IMR-90 (cell line): ENCODE data around the gene ZNF407. TPM values are rescaled to one million over a fixed set of nuclear protein-coding genes. Genes with fewer than 3 reads are reported as not detected.

Source experiments
- ATAC-seq: fragments of 200-7000 bp; cut with Tn5 transposase; 2 replicates; pipeline ENCODE4 v1.9.1; 2020; ENCODE audit warnings: low read depth, mild to moderate bottlenecking, moderate library complexity
- BruUV-seq: library from RNA; stranded (reverse); fragments of 400-500 nt; replicated peaks from 2 replicates; lab custom pipeline; 2021; lab: Mats Ljungman, UMichigan
- CTCF ChIA-PET: fragments of 300-600 bp; formaldehyde crosslinking; extraction: SDS; loops from one replicate; lab custom pipeline; 2021; ENCODE audit warnings: antibody characterized with exemption; lab: Yijun Ruan, JAX
- POLR2A ChIA-PET: fragments of 300-600 bp; sonication (Branson Sonifier 250); formaldehyde crosslinking; loops from one replicate; lab custom pipeline; 2022; ENCODE audit warnings: antibody characterized with exemption; ENCODE audit not compliant: unreplicated experiment; lab: Charles Lee
- DNase-seq: peaks from one replicate; pipeline ENCODE4 v3.0.0; 2013
- H2AFZ ChIP-seq: replicated peaks from 2 replicates; pipeline ENCODE3; 2013; ENCODE audit warnings: low read length, mild to moderate bottlenecking; ENCODE audit not compliant: poor library complexity
- H2AK5ac ChIP-seq: 2 replicates; pipeline ENCODE4 v1.6.1; 2013; ENCODE audit warnings: low read depth, low read length, inconsistent platforms
- H2AK9ac ChIP-seq: replicated peaks from 2 replicates; pipeline ENCODE3; 2013; ENCODE audit warnings: mild to moderate bottlenecking, low read depth, low read length, moderate library complexity; ENCODE audit not compliant: poor library complexity
- H2BK120ac ChIP-seq: 2 replicates; pipeline ENCODE4 v1.6.1; 2013; ENCODE audit warnings: low read depth, low read length, inconsistent platforms
- H2BK15ac ChIP-seq: 3 replicates; pipeline ENCODE4 v1.6.1; 2013; ENCODE audit warnings: low read depth, low read length, inconsistent platforms
- H2BK20ac ChIP-seq: 2 replicates; pipeline ENCODE4 v1.6.1; 2013; ENCODE audit warnings: low read depth, mild to moderate bottlenecking, inconsistent platforms, low read length, moderate library complexity
- H2BK5ac ChIP-seq: 2 replicates; pipeline ENCODE4 v1.6.1; 2013; ENCODE audit warnings: mild to moderate bottlenecking, low read depth, low read length, inconsistent platforms; ENCODE audit not compliant: poor library complexity, severe bottlenecking
- H3K14ac ChIP-seq: replicated peaks from 2 replicates; pipeline ENCODE4 v1.6.1; 2013; ENCODE audit warnings: low read depth, low read length, inconsistent platforms
- H3K18ac ChIP-seq: 2 replicates; pipeline ENCODE4 v1.6.1; 2013; ENCODE audit warnings: low read depth, low read length, control low read depth
- H3K23ac ChIP-seq: 2 replicates; pipeline ENCODE4 v1.6.1; 2013; ENCODE audit warnings: low read depth, low read length, inconsistent platforms
- H3K27ac ChIP-seq: 2 replicates; pipeline ENCODE4 v1.5.1; 2013; ENCODE audit warnings: mild to moderate bottlenecking, control low read depth, low read length; ENCODE audit not compliant: insufficient read depth
- H3K27me3 ChIP-seq: 2 replicates; pipeline ENCODE4 v1.6.1; 2013; ENCODE audit warnings: low read length; ENCODE audit not compliant: control insufficient read depth, insufficient read depth
- H3K36me3 ChIP-seq: 2 replicates; pipeline ENCODE4 v1.6.1; 2013; ENCODE audit warnings: low read length, mixed read lengths; ENCODE audit not compliant: control insufficient read depth, insufficient read depth
- H3K4ac ChIP-seq: 2 replicates; pipeline ENCODE4 v1.6.1; 2013; ENCODE audit warnings: low read depth, low read length, inconsistent platforms
- H3K4me1 ChIP-seq: 2 replicates; pipeline ENCODE4 v1.6.1; 2013; ENCODE audit warnings: low read length, mixed read lengths; ENCODE audit not compliant: control insufficient read depth, insufficient read depth
- H3K4me2 ChIP-seq: 2 replicates; pipeline ENCODE4 v1.6.1; 2013; ENCODE audit warnings: low read depth, mild to moderate bottlenecking, control low read depth, low read length, moderate library complexity
- H3K4me3 ChIP-seq: 2 replicates; pipeline ENCODE4 v1.5.1; 2013; ENCODE audit warnings: low read depth, mild to moderate bottlenecking, control low read depth, low read length, moderate library complexity; ENCODE audit not compliant: insufficient read depth
- H3K56ac ChIP-seq: 2 replicates; pipeline ENCODE4 v1.6.1; 2013; ENCODE audit warnings: low read length, inconsistent platforms; ENCODE audit not compliant: insufficient read depth; ENCODE audit errors: extremely low read depth
- H3K79me1 ChIP-seq, 2 experiments: 2 replicates each; pipeline ENCODE4 v1.6.1; 2013; ENCODE audit warnings: low read length in 2 of 2, inconsistent platforms in 1 of 2, low read depth in 1 of 2
- H3K9ac ChIP-seq: 2 replicates; pipeline ENCODE4 v1.6.1; 2013; ENCODE audit warnings: low read depth, low read length, control low read depth
- H3K9me1 ChIP-seq: 2 replicates; pipeline ENCODE4 v1.6.1; 2013; ENCODE audit warnings: low read length, inconsistent platforms; ENCODE audit not compliant: insufficient read depth
- H3K9me3 ChIP-seq: 2 replicates; pipeline ENCODE4 v1.6.1; 2013; ENCODE audit warnings: low read length; ENCODE audit not compliant: control insufficient read depth, insufficient read depth
- H4K20me1 ChIP-seq: 2 replicates; pipeline ENCODE4 v1.6.1; 2013; ENCODE audit warnings: low read length, inconsistent platforms; ENCODE audit not compliant: insufficient read depth
- H4K5ac ChIP-seq: 2 replicates; pipeline ENCODE4 v1.6.1; 2013; ENCODE audit warnings: mild to moderate bottlenecking, low read depth, low read length, control low read depth
- H4K8ac ChIP-seq, 2 experiments: 2 replicates each; pipeline ENCODE4 v1.6.1; 2013; ENCODE audit warnings: low read depth in 2 of 2, low read length in 2 of 2, control low read depth in 1 of 2, inconsistent platforms in 1 of 2
- H4K91ac ChIP-seq: 2 replicates; pipeline ENCODE4 v1.6.1; 2013; ENCODE audit warnings: low read depth, low read length, inconsistent platforms; ENCODE audit not compliant: insufficient read depth
- BHLHE40 ChIP-seq: fragments of 150-350 bp; IDR thresholded peaks from 2 replicates; pipeline ENCODE4 v1.6.1; 2016; ENCODE audit warnings: mild to moderate bottlenecking, low read depth, low read length
- CEBPB ChIP-seq: IDR thresholded peaks from 2 replicates; pipeline ENCODE4 v1.6.1; 2012; ENCODE audit warnings: low read depth, low read length, improper control_type of control experiment
- ELK1 ChIP-seq: fragments of 150-350 bp; IDR thresholded peaks from 2 replicates; pipeline ENCODE4 v1.6.1; 2016; ENCODE audit warnings: low read depth, mild to moderate bottlenecking, low read length, moderate library complexity, borderline replicate concordance
- FOS ChIP-seq: fragments of 150-350 bp; IDR thresholded peaks from 2 replicates; pipeline ENCODE4 v1.6.1; 2016; ENCODE audit warnings: low read depth, low read length
- MAFK ChIP-seq: IDR thresholded peaks from 2 replicates; pipeline ENCODE4 v1.6.1; 2012; ENCODE audit warnings: low read depth, low read length, improper control_type of control experiment
- MAZ ChIP-seq: IDR thresholded peaks from 2 replicates; pipeline ENCODE4 v1.6.1; 2012; ENCODE audit warnings: low read depth, mild to moderate bottlenecking, low read length, improper control_type of control experiment, moderate library complexity, borderline replicate concordance
- NFE2L2 ChIP-seq: fragments of 150-350 bp; IDR thresholded peaks from 2 replicates; pipeline ENCODE4 v1.6.1; 2016; ENCODE audit warnings: low read depth, mild to moderate bottlenecking, low read length
- POLR2A ChIP-seq: IDR thresholded peaks from 2 replicates; pipeline ENCODE4 v1.6.1; 2012; ENCODE audit warnings: mild to moderate bottlenecking, low read depth, low read length
- RCOR1 ChIP-seq: IDR thresholded peaks from 2 replicates; pipeline ENCODE4 v1.6.1; 2012; ENCODE audit warnings: mild to moderate bottlenecking, low read length, improper control_type of control experiment; ENCODE audit not compliant: insufficient replicate concordance
- RFX5 ChIP-seq: IDR thresholded peaks from 2 replicates; pipeline ENCODE4 v1.8.0; 2012; ENCODE audit warnings: low read depth, mild to moderate bottlenecking, low read length, moderate library complexity
- SMC3 ChIP-seq: fragments of 150-350 bp; IDR thresholded peaks from 2 replicates; pipeline ENCODE4 v1.6.1; 2016; ENCODE audit warnings: low read depth, mild to moderate bottlenecking, antibody characterized with exemption, low read length, moderate library complexity
- WGBS, 2 experiments: methylation state at CpG; one replicate each; pipeline versions ENCODE4 v1.1.5 to v1.1.7; 2013; ENCODE audit warnings: missing lambda C conversion rate in 2 of 2; ENCODE audit not compliant: insufficient read length in 1 of 2; ENCODE audit errors: extremely low coverage in 2 of 2; 5-methylcytosine and 5-hydroxymethylcytosine counted together
- dilution Hi-C: fragments of 300-500 bp; cut with HindIII; formaldehyde crosslinking; loops from one replicate; pipeline ENCODE4 v1.14.3; 2018; ENCODE audit warnings: low sequenced_read_pairs; ENCODE audit not compliant: unreplicated experiment
- in situ Hi-C: fragments of 300-500 bp; cut with MboI; formaldehyde crosslinking; loops from 3 replicates; pipeline ENCODE4 v1.14.3; 2019; ENCODE audit warnings: low sequenced_read_pairs, inconsistent platforms, mixed read lengths
- intact Hi-C: fragments of 100-400 bp; cut with micrococcal nuclease; formaldehyde crosslinking; loops from 2 replicates; pipeline ENCODE4 v1.10.0; 2022
- polyA plus RNA-seq, 3 experiments: library from polyadenylated mRNA; depleted of rRNA; stranded (reverse); fragments of >200 nt; gene quantifications; 2 replicates each; pipeline ENCODE4 v1.2.3, GENCODE V29; 2012; ENCODE audit warnings: low replicate concordance in 1 of 3
- total RNA-seq: library from RNA; depleted of rRNA; stranded (reverse); fragments of >200 nt; gene quantifications from 2 replicates; pipeline ENCODE4 v1.2.3, GENCODE V29; 2012
- TF ChIP-seq, protein P1 (sequence below): fragments of 150-350 bp; IDR thresholded peaks from 2 replicates; pipeline ENCODE4 v1.6.1; 2017; ENCODE audit warnings: mild to moderate bottlenecking, antibody characterized with exemption, low read length, low read depth

The ZNF407 gene
- total and polyA plus RNA-seq, 2 of the 4 experiments (the other 2 are of a cell fraction): 3.1 to 20.1 TPM

- H2BK15ac ChIP-seq: no peak overlapping the region
- no peak for ATAC-seq
- dilution Hi-C loops: no loop called here
These were observed 19.8 kb downstream of the ZNF407 start for GRCh38 chr18:74617486-74617885.

More at GRCh38 chr18:74617486-74617885, 19.8 kb downstream of the ZNF407 start:
- no TSS peak for BruUV-seq
- Histone ChIP-seq H3K27me3 (no peaks in the 10 kb centered on the region), H3K79me1 (peaks cover 25 to 54% of the 10 kb centered on the region in 2 experiments), H3K27ac (no peak overlapping the region), H2AK9ac (no peak overlapping the region), H3K4me3 (no peak overlapping the region), H3K4me2 (no peak overlapping the region), H2BK120ac (no peak overlapping the region), H4K20me1 (peaks cover 11% of the 10 kb centered on the region; the same call in 1 of the 2 replicates), H3K9me3 (0 out of 2 replicates have a peak, but pooled peaks cover 3% of the 10 kb centered on the region), H2BK20ac (no peak overlapping the region), H4K91ac (no peak overlapping the region), H2AFZ (no peak overlapping the region), H3K4ac (no peak overlapping the region), H3K23ac (no peak overlapping the region), H3K9ac (no peak overlapping the region), H3K4me1 (peaks cover 4% of the 10 kb centered on the region), H2AK5ac (no peak overlapping the region), H4K8ac (no peak overlapping the region), H3K14ac (no peak overlapping the region), H4K5ac (no peak overlapping the region), H2BK5ac (no peak overlapping the region), H3K56ac (no peak overlapping the region), H3K36me3 (no peaks in the 10 kb centered on the region; the same call in 1 of the 2 replicates), H3K9me1 (peaks cover 10% of the 10 kb centered on the region), H3K18ac (no peak overlapping the region)
- ChIA-PET CTCF (no interaction called here), POLR2A (no interaction called here)
- intact Hi-C loops (no loop called here), in situ Hi-C loops (no loop called here)
- WGBS, 2 experiments: no CpG with 5 or more reads among the region's 2 CpGs
- TF ChIP-seq CEBPB (no peak), NFE2L2 (no peak), FOS (no peak), POLR2A (no peak), MAFK (no peak), ELK1 (no peak), SMC3 (no peak), RFX5 (no peak), BHLHE40 (no peak), MAZ (no peak), RCOR1 (no peak)
- TF ChIP-seq, protein P1, sequence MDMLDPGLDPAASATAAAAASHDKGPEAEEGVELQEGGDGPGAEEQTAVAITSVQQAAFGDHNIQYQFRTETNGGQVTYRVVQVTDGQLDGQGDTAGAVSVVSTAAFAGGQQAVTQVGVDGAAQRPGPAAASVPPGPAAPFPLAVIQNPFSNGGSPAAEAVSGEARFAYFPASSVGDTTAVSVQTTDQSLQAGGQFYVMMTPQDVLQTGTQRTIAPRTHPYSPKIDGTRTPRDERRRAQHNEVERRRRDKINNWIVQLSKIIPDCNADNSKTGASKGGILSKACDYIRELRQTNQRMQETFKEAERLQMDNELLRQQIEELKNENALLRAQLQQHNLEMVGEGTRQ: no peak
- DNase-seq: no peak
